Peyer's patch (tissue), 4 donors: Measurements from ENCODE around the gene TGFBR1. TPM values are rescaled to one million over a fixed set of nuclear protein-coding genes. Genes with fewer than 3 reads are reported as not detected.

Experiments
- DNase-seq, 3 donors: peaks; one replicate each; pipeline ENCODE4 v3.0.0-alpha.2; 2017 to 2019
- H3K27ac ChIP-seq, 4 donors: fragments of 200-600 bp; sonication (generic); one replicate each; pipeline ENCODE4 v1.5.1; 2016 to 2019
- H3K27me3 ChIP-seq, 2 donors: fragments of 200-600 bp; sonication (generic); one replicate each; pipeline ENCODE4 v1.5.1; 2019
- H3K36me3 ChIP-seq, 3 donors: fragments of 200-600 bp; sonication (generic); one replicate each; pipeline ENCODE4 v1.5.1; 2016 to 2019
- H3K4me1 ChIP-seq, 4 donors: fragments of 200-600 bp; sonication (generic); one replicate each; pipeline ENCODE4 v1.5.1; 2016 to 2019
- H3K4me3 ChIP-seq, 4 donors: fragments of 200-600 bp; sonication (generic); 1 replicate in 3 of 4; 2 replicates in 1 of 4; pipeline ENCODE4 v1.5.1; 2016 to 2019; ENCODE audit warnings: mild to moderate bottlenecking in 1 of 4
- H3K9me3 ChIP-seq, 4 donors: fragments of 200-600 bp; sonication (generic); one replicate each; pipeline ENCODE4 v1.5.1; 2016 to 2019; ENCODE audit warnings: mild to moderate bottlenecking in 1 of 4
- POLR2A ChIP-seq, 2 donors: fragments of 450-650 bp; IDR thresholded peaks; one replicate each; pipeline ENCODE4 v1.5.1; 2017; ENCODE audit warnings: antibody characterized with exemption in 2 of 2, mild to moderate bottlenecking in 2 of 2, moderate library complexity in 2 of 2
- total RNA-seq, 4 donors: library from RNA; depleted of rRNA; stranded (reverse); fragments of >200 nt; gene quantifications; one replicate each; pipeline ENCODE4 v1.1.0, GENCODE V29; 2016
- TF ChIP-seq, protein P1 (sequence below), 6 experiments: fragments of 450-650 bp in 4 of 6; fragments of 200-600 bp in 2 of 6; sonication (generic) in 1 of 6; IDR thresholded peaks; one replicate each; pipeline ENCODE4 v1.5.1; 2017 to 2019; ENCODE audit warnings: antibody characterized with exemption in 6 of 6, mild to moderate bottlenecking in 3 of 6, moderate library complexity in 1 of 6

Gene TGFBR1
- total RNA-seq, 4 donors from 2014 or later, result 11.6 to 14.4 (median 13.5) TPM

DNA sequence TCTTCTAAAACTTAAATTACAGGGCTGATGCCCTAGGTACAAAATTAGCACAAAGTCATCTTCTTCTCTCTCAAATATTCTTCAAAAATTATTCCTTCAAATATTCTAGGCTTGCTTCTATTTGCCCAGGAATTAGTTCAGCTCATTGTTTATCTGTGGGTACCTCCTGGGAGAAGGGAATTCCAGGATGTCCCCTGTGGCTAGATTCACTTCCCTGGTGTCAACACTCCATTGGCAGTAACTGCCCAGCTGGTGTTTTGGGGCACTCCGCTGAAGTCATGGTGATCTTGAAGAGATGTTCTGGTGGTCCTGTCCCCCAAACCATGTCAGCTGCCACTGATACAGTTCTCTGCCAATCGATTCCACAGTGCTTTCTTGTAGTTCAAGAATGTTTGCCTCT, 26.2 kb upstream of the TGFBR1 start:
- TF ChIP-seq, protein P1, sequence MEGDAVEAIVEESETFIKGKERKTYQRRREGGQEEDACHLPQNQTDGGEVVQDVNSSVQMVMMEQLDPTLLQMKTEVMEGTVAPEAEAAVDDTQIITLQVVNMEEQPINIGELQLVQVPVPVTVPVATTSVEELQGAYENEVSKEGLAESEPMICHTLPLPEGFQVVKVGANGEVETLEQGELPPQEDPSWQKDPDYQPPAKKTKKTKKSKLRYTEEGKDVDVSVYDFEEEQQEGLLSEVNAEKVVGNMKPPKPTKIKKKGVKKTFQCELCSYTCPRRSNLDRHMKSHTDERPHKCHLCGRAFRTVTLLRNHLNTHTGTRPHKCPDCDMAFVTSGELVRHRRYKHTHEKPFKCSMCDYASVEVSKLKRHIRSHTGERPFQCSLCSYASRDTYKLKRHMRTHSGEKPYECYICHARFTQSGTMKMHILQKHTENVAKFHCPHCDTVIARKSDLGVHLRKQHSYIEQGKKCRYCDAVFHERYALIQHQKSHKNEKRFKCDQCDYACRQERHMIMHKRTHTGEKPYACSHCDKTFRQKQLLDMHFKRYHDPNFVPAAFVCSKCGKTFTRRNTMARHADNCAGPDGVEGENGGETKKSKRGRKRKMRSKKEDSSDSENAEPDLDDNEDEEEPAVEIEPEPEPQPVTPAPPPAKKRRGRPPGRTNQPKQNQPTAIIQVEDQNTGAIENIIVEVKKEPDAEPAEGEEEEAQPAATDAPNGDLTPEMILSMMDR (IDR thresholded peaks at IDR 0.05), result no peak
- no peaks in the 10 kb centered on the region for H3K9me3 ChIP-seq
- no peak overlapping the region for H3K4me3 ChIP-seq
- H3K27me3 ChIP-seq, result no peaks in the 10 kb centered on the region
- no peak overlapping the region for H3K27ac ChIP-seq
- DNase-seq, result no peak
- H3K36me3 ChIP-seq, result no peaks in the 10 kb centered on the region
- no peaks in the 10 kb centered on the region for H3K4me1 ChIP-seq

DNA sequence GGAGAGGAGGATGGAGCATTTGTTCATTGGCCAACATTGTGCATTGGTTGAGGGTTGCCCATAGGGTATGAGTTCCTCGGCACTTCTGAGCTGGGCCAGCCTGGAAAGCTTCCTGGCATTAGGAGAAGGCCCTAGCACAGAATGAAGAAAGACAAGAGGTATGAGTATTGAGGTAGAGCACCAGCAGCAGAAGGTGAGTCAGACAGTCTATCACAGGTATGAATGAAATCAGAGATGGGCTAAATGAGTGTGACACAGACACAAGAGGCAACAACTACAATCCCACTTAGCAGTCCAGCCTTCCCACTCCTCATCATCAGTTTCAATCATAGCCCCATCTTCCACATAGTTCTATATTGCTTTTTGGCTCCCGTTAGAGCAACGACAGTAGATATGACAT, 25.4 kb upstream of the TGFBR1 start:
- H3K36me3 ChIP-seq, result no peaks in the 10 kb centered on the region
- no peak overlapping the region for H3K4me3 ChIP-seq
- no peak overlapping the region for H3K27ac ChIP-seq
- H3K9me3 ChIP-seq, result no peaks in the 10 kb centered on the region
- H3K27me3 ChIP-seq, result no peaks in the 10 kb centered on the region
- no peak for DNase-seq
- H3K4me1 ChIP-seq, result no peaks in the 10 kb centered on the region
- TF ChIP-seq, protein P1 (IDR thresholded peaks at IDR 0.05), result no peak

DNA sequence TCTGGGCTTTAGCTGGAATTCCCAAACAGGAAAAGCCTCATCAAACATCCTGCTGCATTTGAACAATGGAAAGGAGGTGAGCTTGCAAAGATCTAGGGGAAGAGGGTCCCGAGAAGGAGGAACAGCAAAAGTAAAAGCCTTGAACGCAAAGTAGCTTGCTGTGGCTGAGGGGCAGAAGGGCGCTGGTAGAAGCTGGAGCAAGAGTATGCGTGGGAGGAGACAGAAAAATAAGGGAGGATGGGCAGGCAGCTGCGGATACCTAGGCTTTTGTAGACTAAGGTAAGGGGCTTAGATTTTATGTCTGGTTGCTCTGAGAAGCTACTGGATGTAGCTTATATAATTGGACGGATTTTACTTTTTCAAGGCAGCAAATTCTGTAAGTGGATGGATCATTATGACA, 21.9 kb upstream of the TGFBR1 start:
- TF ChIP-seq, protein P1 (IDR thresholded peaks at IDR 0.05), result no peak
- TF ChIP-seq POLR2A (IDR thresholded peaks at IDR 0.05), result no peak
- Histone ChIP-seq H3K27me3 (no peaks in the 10 kb centered on the region), H3K36me3 (no peaks in the 10 kb centered on the region), H3K9me3 (no peaks in the 10 kb centered on the region), H3K4me1 (no peaks in the 10 kb centered on the region), H3K27ac (no peak overlapping the region), H3K4me3 (no peak overlapping the region)
- no peak for DNase-seq

DNA sequence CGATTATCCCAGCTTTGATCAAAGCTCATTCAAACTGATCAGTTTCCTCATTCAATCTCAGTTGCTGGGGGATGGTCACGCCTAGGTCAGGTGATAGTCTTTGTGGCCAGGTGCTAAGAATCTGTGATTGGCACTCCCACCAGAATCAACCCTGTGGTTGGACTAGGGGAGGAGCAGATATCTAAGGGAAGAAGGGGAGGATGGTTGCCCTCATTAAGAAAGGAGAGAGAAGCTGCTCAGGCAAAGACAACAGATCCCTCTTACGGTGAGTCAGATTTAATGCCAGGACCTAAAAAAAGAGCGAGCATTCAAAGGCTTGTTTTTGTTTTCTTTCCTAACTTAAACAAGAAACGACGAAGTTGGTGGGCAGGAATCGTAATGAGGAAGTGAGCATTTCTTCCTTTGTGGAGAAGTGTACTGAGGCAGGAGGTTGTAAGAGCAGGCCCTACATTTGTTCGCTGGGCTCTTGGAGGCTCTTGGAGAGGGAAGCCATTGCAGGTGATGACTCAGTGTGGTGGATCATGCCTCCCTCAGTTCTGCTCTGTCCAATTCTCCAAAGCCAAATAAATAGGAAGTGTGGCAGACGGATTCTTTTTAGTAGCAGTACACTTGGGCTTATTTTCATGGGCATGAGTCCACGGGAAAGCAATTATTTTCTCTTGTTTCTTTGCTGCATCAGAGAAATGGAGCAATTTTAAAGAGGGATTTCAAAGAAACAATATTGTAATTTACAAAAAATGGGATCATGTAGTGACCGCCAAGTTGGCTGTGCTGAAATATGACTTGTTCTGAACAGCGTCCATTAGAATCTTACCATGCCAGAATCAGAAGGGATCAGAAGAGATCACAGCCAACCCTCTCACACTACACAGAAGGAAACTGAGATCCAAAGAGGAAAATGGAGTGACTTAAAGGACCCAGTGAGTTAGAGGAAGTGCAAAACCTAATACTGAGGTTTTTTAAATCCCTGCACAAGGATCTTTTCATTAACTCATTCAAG, 18.7 kb upstream of the TGFBR1 start:
- H3K27ac ChIP-seq, result no peak overlapping the region

DNA sequence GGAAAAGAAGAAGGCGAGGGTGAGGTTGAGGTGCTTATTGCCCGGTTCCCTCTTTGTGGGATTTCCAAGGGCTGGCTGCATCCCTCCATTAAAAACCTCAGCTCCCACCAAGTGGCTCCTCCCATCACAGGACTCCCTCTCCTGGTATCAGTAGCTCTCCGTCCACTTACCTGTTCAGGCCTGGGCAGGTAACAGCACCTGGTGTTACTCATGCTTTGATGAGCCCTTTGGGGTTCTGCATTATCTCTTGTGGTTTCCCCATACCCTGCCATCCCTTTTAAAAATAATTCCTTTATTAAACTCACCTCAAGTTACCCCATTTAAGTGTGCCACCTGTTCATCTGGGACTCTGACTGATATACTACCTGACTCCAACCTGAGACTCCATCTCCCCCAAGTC, 17.5 kb upstream of the TGFBR1 start:
- no peak for DNase-seq

More for the DNA sequence above, 18.7 kb upstream of the TGFBR1 start:
- TF ChIP-seq, protein P1 (IDR thresholded peaks at IDR 0.05), result no peak
- TF ChIP-seq POLR2A (IDR thresholded peaks at IDR 0.05), result no peak
- no peaks in the 10 kb centered on the region for H3K4me1 ChIP-seq
- no peaks in the 10 kb centered on the region for H3K9me3 ChIP-seq
- no peak overlapping the region for H3K4me3 ChIP-seq
- H3K27me3 ChIP-seq, result no peaks in the 10 kb centered on the region
- H3K36me3 ChIP-seq, result no peaks in the 10 kb centered on the region
- no peak for DNase-seq

More for the DNA sequence above, 17.5 kb upstream of the TGFBR1 start:
- Histone ChIP-seq H3K4me3 (no peak overlapping the region), H3K27ac (no peak overlapping the region), H3K9me3 (no peaks in the 10 kb centered on the region), H3K4me1 (no peaks in the 10 kb centered on the region), H3K36me3 (no peaks in the 10 kb centered on the region), H3K27me3 (no peaks in the 10 kb centered on the region)
- TF ChIP-seq, protein P1 (IDR thresholded peaks at IDR 0.05), result no peak
- no peak for TF ChIP-seq POLR2A (IDR thresholded peaks at IDR 0.05)
